ENCODE results near the gene RPTOR. TPM values are rescaled to one million over a fixed set of nuclear protein-coding genes. Genes with fewer than 3 reads are reported as not detected.

RPTOR gene
- total RNA-seq, 2 experiments from 2014 or later = 45.3 to 49.1 TPM

DNA sequence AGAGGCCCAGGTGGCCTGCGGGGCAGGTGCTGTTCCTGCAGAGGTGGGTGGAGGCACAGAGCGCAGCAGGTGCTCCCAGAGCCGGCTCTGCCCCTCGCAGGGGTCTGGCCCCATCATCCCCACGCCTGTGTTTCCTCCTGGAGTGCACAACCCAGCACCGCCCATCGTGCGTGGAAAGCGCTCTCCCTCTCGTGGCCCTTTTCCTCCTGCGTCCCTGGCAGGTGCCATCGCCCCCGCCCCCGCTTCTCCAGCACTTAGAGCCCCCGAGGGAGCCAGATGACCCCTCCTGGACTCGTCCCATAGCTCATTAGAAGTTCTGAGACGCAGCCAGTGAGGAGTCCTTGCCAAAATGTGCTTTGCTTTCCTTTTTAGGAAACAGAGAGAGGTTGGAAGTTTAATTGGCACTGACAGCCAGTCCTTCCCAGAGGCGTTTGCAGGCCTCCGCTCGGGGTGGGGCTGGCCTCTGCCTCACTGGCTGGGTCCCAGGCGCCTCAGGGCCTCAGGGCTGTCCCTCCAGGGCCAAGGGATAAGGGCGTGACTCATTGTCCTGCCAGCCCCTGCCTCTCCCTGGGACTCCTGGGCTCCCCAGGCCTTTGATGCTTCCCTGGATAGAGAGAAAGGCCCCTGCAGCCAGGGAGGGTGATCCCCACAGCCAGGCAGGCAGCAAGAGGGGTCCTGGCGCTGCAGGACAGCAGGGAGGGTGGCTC is 414.8 kb downstream of the RPTOR start:
- ATAC-seq (no peak), DNase-seq (no peak)
- peaks cover 3% of the 10 kb centered on the region for H3K36me3 Mint-ChIP-seq (ENCODE audit: low read depth)
- no peaks in the 10 kb centered on the region for H3K4me1 Mint-ChIP-seq (ENCODE audit: low read depth)
- no peak overlapping the region for H3K4me3 Mint-ChIP-seq
- ChIA-PET CTCF (no interaction called here), POLR2A (no interaction called here)
- H3K9me3 Mint-ChIP-seq = no peaks in the 10 kb centered on the region
- intact Hi-C loops (cut with micrococcal nuclease) = no loop called here
- TF ChIP-seq, protein P1, sequence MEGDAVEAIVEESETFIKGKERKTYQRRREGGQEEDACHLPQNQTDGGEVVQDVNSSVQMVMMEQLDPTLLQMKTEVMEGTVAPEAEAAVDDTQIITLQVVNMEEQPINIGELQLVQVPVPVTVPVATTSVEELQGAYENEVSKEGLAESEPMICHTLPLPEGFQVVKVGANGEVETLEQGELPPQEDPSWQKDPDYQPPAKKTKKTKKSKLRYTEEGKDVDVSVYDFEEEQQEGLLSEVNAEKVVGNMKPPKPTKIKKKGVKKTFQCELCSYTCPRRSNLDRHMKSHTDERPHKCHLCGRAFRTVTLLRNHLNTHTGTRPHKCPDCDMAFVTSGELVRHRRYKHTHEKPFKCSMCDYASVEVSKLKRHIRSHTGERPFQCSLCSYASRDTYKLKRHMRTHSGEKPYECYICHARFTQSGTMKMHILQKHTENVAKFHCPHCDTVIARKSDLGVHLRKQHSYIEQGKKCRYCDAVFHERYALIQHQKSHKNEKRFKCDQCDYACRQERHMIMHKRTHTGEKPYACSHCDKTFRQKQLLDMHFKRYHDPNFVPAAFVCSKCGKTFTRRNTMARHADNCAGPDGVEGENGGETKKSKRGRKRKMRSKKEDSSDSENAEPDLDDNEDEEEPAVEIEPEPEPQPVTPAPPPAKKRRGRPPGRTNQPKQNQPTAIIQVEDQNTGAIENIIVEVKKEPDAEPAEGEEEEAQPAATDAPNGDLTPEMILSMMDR (IDR thresholded peaks at IDR 0.05) = no peak
- H3K27ac Mint-ChIP-seq = no peak overlapping the region
- no peaks in the 10 kb centered on the region for H3K27me3 Mint-ChIP-seq

DNA sequence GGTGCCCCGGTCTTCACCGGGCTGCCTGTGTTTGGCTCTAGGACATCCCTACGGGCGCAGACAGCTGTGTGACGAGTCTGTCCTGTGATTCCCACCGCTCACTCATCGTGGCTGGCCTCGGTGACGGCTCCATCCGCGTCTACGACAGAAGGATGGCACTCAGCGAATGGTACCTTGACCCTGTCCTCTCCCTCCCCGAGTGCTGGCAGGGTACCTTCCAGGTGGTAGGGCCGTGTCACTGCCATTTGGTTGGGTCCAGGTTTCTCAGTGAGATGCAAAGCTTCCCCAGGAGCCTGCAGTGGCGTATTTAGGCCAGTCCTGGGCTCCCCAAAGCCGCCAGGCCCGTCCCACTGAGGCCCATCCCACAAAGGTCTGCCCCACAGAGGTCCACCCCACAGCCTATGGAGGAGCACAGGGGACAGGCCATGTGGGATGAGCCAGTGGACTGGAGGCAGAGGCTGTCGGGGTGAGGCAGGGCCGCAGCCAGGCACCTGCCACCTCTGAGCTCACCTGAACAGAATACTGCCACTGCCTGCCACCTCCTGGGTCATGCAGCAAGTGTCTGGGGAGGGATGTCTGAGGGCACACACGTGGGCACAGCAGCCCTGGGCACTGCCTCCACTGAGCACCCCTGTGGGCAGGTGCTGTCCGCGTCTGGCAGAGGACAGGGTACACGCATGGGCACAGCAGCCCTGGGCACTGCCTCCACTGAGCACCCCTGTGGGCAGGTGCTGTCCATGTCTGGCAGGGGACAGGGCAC is 415.6 kb downstream of the RPTOR start:
- TF ChIP-seq, protein P1 (IDR thresholded peaks at IDR 0.05) = no peak
- ATAC-seq (no peak), DNase-seq (no peak)
- CTCF ChIA-PET = no interaction called here
- intact Hi-C loops (cut with micrococcal nuclease) = no loop called here
- Mint-ChIP-seq H3K4me3 (no peak overlapping the region), H3K4me1 (ENCODE audit: low read depth) (no peaks in the 10 kb centered on the region), H3K9me3 (no peaks in the 10 kb centered on the region), H3K36me3 (ENCODE audit: low read depth) (peaks cover under 1% of the 10 kb centered on the region), H3K27me3 (no peaks in the 10 kb centered on the region), H3K27ac (no peak overlapping the region)
- POLR2A ChIA-PET = no interaction called here

DNA sequence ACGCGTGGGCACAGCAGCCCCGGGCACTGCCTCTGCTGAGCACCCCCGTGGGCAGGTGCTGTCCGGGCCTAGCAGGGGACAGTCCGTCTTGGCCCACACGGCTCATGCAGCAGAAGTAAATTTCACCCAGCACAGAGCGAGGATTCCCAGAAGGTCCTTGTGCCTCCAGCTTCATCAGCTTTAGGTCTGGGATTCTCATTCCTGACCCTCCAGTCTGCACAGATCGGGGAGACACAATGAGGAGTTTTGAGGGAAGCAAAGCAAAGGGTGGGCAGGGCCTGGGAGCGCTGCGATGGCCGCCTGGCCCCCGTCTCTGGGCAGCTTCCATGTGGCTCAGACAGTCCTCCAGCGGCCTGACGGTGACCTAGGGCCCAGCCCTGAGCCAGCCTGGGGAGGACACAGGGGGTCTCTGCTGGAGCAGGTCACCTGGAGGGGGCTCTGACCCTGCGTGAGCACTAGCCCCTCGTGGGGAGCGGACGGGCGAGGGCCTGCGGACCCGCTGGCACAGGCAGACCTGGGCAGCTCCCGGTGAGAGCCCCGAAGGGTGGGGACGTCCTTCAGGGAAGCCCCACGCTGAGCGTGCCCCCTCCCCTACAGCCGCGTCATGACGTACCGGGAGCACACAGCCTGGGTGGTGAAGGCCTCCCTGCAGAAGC is 416.3 kb downstream of the RPTOR start:
- H3K27me3 Mint-ChIP-seq = no peaks in the 10 kb centered on the region
- intact Hi-C loops (cut with micrococcal nuclease) = no loop called here
- no peak overlapping the region for H3K27ac Mint-ChIP-seq
- TF ChIP-seq, protein P1 (IDR thresholded peaks at IDR 0.05) = no peak
- H3K36me3 Mint-ChIP-seq (ENCODE audit: low read depth) = peaks cover 4% of the 10 kb centered on the region
- POLR2A ChIA-PET = no interaction called here
- H3K4me3 Mint-ChIP-seq = no peak overlapping the region
- DNase-seq = no peak
- no peak for ATAC-seq
- H3K4me1 Mint-ChIP-seq (ENCODE audit: low read depth) = no peaks in the 10 kb centered on the region
- H3K9me3 Mint-ChIP-seq = no peaks in the 10 kb centered on the region
- CTCF ChIA-PET = no interaction called here

DNA sequence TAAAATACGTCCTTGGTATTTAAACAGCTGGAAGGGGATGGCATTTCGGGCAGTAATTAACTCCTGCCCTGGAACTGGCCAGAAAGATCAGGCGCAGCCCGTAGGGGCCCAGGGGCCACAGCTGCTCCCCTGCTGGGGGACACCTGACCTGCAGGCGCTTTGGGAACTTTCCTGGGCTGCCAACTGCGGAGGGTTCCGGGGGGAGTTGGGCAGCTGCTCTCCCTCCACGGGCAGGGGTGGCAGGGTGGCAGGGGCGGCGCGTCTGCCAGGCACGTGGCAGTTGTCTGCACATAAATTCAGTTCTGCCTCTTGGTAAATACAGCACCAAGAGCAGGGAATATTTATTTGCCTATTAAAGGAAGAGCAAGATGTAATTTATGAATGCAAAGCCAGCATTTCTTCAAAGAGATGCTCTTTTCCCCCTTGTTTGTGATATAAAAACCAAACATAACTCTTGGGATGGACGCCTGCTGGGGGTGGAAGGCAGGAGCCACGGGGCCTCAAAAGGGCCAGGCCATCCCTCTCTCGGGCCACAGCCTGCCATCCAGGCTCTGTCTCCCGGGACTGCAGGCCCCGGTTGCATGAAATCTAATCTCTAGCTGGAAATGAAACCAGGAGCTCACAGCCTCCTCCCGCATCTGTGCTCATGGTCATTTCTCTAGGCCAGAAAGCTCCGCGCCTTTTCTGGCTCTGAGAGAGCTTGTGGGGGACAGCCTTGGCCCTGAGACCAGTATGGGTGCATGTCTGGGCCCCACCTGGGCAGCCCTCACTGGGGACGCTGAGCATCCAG is 417.1 kb downstream of the RPTOR start:
- intact Hi-C loops (cut with micrococcal nuclease) = no loop called here
- ChIA-PET POLR2A (no interaction called here), CTCF (no interaction called here)
- DNase-seq (no peak), ATAC-seq (no peak)
- TF ChIP-seq, protein P1 (IDR thresholded peaks at IDR 0.05) = peak; percentile 17
- H3K4me1 Mint-ChIP-seq (ENCODE audit: low read depth) = no peaks in the 10 kb centered on the region
- peaks cover 4% of the 10 kb centered on the region for H3K36me3 Mint-ChIP-seq (ENCODE audit: low read depth)
- no peaks in the 10 kb centered on the region for H3K27me3 Mint-ChIP-seq
- no peaks in the 10 kb centered on the region for H3K9me3 Mint-ChIP-seq
- no peak overlapping the region for H3K4me3 Mint-ChIP-seq
- no peak overlapping the region for H3K27ac Mint-ChIP-seq

All from activated CD8-positive, alpha-beta T cell treated with anti-CD3 and anti-CD28 coated beads for 36 hours (primary cell).